K562 (cell line): ENCODE measurements around the gene EDARADD. TPM values are rescaled to one million over a fixed set of nuclear protein-coding genes. Genes with fewer than 3 reads are reported as not detected.

Source experiments
- DLX4 ChIP-seq: fragments of 250-450 bp; sonication (Bioruptor Pico); IDR thresholded peaks from 2 replicates; pipeline ENCODE4 v1.6.1; 2021; ENCODE audit warnings: mild to moderate bottlenecking
- E2F4 ChIP-seq: sonication (generic); formaldehyde crosslinking; IDR thresholded peaks from 2 replicates; pipeline ENCODE4 v1.8.0; 2022; ENCODE audit warnings: mild to moderate bottlenecking, low read depth, missing genetic modification reagents
- FOXM1 ChIP-seq, 2 experiments: fragments of 450-650 bp in 1 of 2; sonication (generic) in 1 of 2; formaldehyde crosslinking in 1 of 2; IDR thresholded peaks; 2 replicates each; pipeline versions ENCODE4 v1.6.1 to v1.9.0; 2017 to 2022; ENCODE audit warnings: low read depth in 2 of 2, mild to moderate bottlenecking in 2 of 2, missing genetic modification reagents in 1 of 2, moderate library complexity in 1 of 2
- JUN ChIP-seq, 2 experiments: sonication (generic) in 1 of 2; formaldehyde crosslinking in 1 of 2; IDR thresholded peaks; 2 replicates each; pipeline versions ENCODE4 v1.6.1 to v1.8.0; 2012 to 2022; ENCODE audit warnings: borderline replicate concordance in 2 of 2, mild to moderate bottlenecking in 2 of 2, improper control_type of control experiment in 1 of 2, low read depth in 1 of 2, low read length in 1 of 2, missing genetic modification reagents in 1 of 2
- MECOM ChIP-seq: fragments of 250-450 bp; sonication (Bioruptor Pico); IDR thresholded peaks from 2 replicates; pipeline ENCODE4 v1.8.0; 2022; ENCODE audit warnings: inconsistent platforms
- NR2C2 ChIP-seq, 2 experiments: fragments of 200-800 bp in 1 of 2; sonication (Bioruptor generic) in 1 of 2; sonication (generic) in 1 of 2; formaldehyde crosslinking in 1 of 2; IDR thresholded peaks; 2 replicates each; pipeline versions ENCODE4 v1.6.1 to v1.8.0; 2016 to 2022; ENCODE audit warnings: mild to moderate bottlenecking in 1 of 2, missing compliant biosample characterization in 1 of 2, missing genetic modification characterization in 1 of 2, missing genetic modification reagents in 1 of 2
- PREB ChIP-seq: sonication (generic); formaldehyde crosslinking; IDR thresholded peaks from 2 replicates; pipeline ENCODE4 v1.8.1; 2023; ENCODE audit warnings: mild to moderate bottlenecking, missing genetic modification reagents
- RBM14 ChIP-seq: fragments of 200-400 bp; formaldehyde crosslinking; IDR thresholded peaks from 2 replicates; pipeline ENCODE4 v1.6.1; 2018; ENCODE audit warnings: low read depth, mild to moderate bottlenecking, low read length, moderate library complexity, borderline replicate concordance; ENCODE audit not compliant: insufficient read depth
- RBM25 ChIP-seq: fragments of 200-400 bp; formaldehyde crosslinking; IDR thresholded peaks from 2 replicates; pipeline ENCODE4 v1.6.1; 2018; ENCODE audit warnings: low read length, low read depth, moderate library complexity; ENCODE audit not compliant: severe bottlenecking
- SAFB ChIP-seq: fragments of 200-400 bp; formaldehyde crosslinking; IDR thresholded peaks from 2 replicates; pipeline ENCODE4 v1.6.1; 2017; ENCODE audit warnings: low read depth, low read length, borderline replicate concordance
- SMAD4 ChIP-seq: fragments of 250-450 bp; sonication (Bioruptor Pico); conservative IDR thresholded peaks from 2 replicates; pipeline ENCODE4 v1.8.0; 2021; ENCODE audit warnings: inconsistent platforms, mild to moderate bottlenecking, moderate library complexity
- SOX6 ChIP-seq: fragments of 450-650 bp; IDR thresholded peaks from 2 replicates; pipeline ENCODE4 v1.6.1; 2014; ENCODE audit warnings: mild to moderate bottlenecking
- SREBF2 ChIP-seq: sonication (generic); formaldehyde crosslinking; IDR thresholded peaks from 2 replicates; pipeline ENCODE4 v1.4.0; 2020; ENCODE audit warnings: mild to moderate bottlenecking, missing genetic modification reagents
- THRAP3 ChIP-seq: fragments of 450-650 bp; IDR thresholded peaks from 2 replicates; pipeline ENCODE4 v1.6.1; 2016; ENCODE audit warnings: mild to moderate bottlenecking, inconsistent platforms, borderline replicate concordance
- TOE1 ChIP-seq, 2 experiments: fragments of 450-650 bp in 1 of 2; sonication (generic) in 1 of 2; formaldehyde crosslinking in 1 of 2; IDR thresholded peaks; 2 replicates each; pipeline versions ENCODE4 v1.7.1 to v1.8.0; 2016 to 2022; ENCODE audit warnings: borderline replicate concordance in 2 of 2, mild to moderate bottlenecking in 2 of 2, antibody characterized with exemption in 1 of 2, inconsistent platforms in 1 of 2, low read depth in 1 of 2, missing genetic modification reagents in 1 of 2, moderate library complexity in 1 of 2
- YY1 ChIP-seq, 3 experiments: IDR thresholded peaks; 2 replicates each; pipeline ENCODE4 v1.6.1; 2011; ENCODE audit warnings: low read length in 2 of 3, mild to moderate bottlenecking in 2 of 3, moderate library complexity in 2 of 3, borderline replicate concordance in 1 of 3, control low read depth in 1 of 3, low read depth in 1 of 3; ENCODE audit not compliant: insufficient read depth in 3 of 3, insufficient replicate concordance in 2 of 3, control insufficient read depth in 1 of 3, insufficient read length in 1 of 3; ENCODE audit errors: extremely low read depth in 1 of 3
- ZNF121 ChIP-seq: sonication (generic); formaldehyde crosslinking; conservative IDR thresholded peaks from 2 replicates; pipeline ENCODE4 v1.8.0; 2022; ENCODE audit warnings: missing genetic modification reagents
- ZNF184 ChIP-seq: sonication (generic); formaldehyde crosslinking; IDR thresholded peaks from 2 replicates; pipeline ENCODE4 v1.5.0; 2020; ENCODE audit warnings: missing genetic modification reagents
- ZNF197 ChIP-seq: fragments of 200-800 bp; sonication (Bioruptor generic); IDR thresholded peaks from 2 replicates; pipeline ENCODE4 v1.6.1; 2016; ENCODE audit warnings: low read depth, missing genetic modification characterization, missing compliant biosample characterization
- ZNF780A ChIP-seq: fragments of 250-450 bp; sonication (Bioruptor Pico); IDR thresholded peaks from 2 replicates; pipeline ENCODE4 v1.5.0; 2021; ENCODE audit warnings: mild to moderate bottlenecking
- polyA plus RNA-seq, 8 experiments: library from polyadenylated mRNA; depleted of rRNA in 4 of 8; stranded (reverse) in 5 of 8; unstranded in 3 of 8; fragments of >200 nt; fragmentation: Nextera tagmentation in 2 of 8; fragmentation: Illumina TruSeq in 1 of 8; extraction: Ambion mirVana in 2 of 8; extraction: Trizol in 1 of 8; gene quantifications; 2 replicates each; pipeline versions ENCODE4 v1.2.1 to v1.2.3, GENCODE V29; 2011 to 2014; ENCODE audit warnings: inconsistent platforms in 1 of 8, missing spikeins in 1 of 8
- total RNA-seq, 7 experiments: library from RNA; depleted of rRNA in 6 of 7; stranded (reverse); fragments of >200 nt in 6 of 7; fragmentation: Illumina TruSeq in 2 of 7; extraction: Trizol in 2 of 7; gene quantifications; 2 replicates each; pipeline versions ENCODE4 v1.2.1 to v1.2.3, GENCODE V29; 2011 to 2021; ENCODE audit warnings: low replicate concordance in 1 of 7

The EDARADD gene
- total and polyA plus RNA-seq, 9 of the 15 experiments (the other 6 are each of a cell fraction or from before 2014, with no cell fraction given) = 0.46 to 32.4 (median 20.6) TPM

- 0 out of 2 replicates have a peak, but pooled peaks have one; percentile 32 for TF ChIP-seq TOE1 (IDR thresholded peaks at IDR 0.05; ENCODE audit: borderline replicate concordance)
- TF ChIP-seq TOE1 (CRISPR knock-in tag; IDR thresholded peaks at IDR 0.05; ENCODE audit: borderline replicate concordance, low read depth) = no peak
- TF ChIP-seq RBM25 = peak; percentile 84
- no peak for TF ChIP-seq DLX4 (CRISPR knock-in tag)
- no peak for TF ChIP-seq MECOM (CRISPR knock-in tag)
- TF ChIP-seq PREB = no peak
- no peak for TF ChIP-seq JUN (IDR thresholded peaks at IDR 0.05; ENCODE audit: borderline replicate concordance, low read depth, low read length)
- TF ChIP-seq JUN (CRISPR knock-in tag; IDR thresholded peaks at IDR 0.05; ENCODE audit: borderline replicate concordance) = no peak
- TF ChIP-seq SOX6 = peak; percentile 53
- TF ChIP-seq E2F4 (CRISPR knock-in tag) = no peak
- no peak for TF ChIP-seq ZNF197 (CRISPR knock-in tag)
- TF ChIP-seq SMAD4 (CRISPR knock-in tag) = peak; percentile 58; the same call in 1 of the 2 replicates
- no peak for TF ChIP-seq SAFB
- TF ChIP-seq THRAP3 = 0 out of 2 replicates have a peak, but pooled peaks have one; percentile 26
- TF ChIP-seq ZNF780A (CRISPR knock-in tag) = no peak
- no peak for TF ChIP-seq RBM14
- TF ChIP-seq ZNF184 = no peak
- no peak for TF ChIP-seq ZNF121
- TF ChIP-seq FOXM1 (IDR thresholded peaks at IDR 0.05; ENCODE audit: low read depth) = peak; percentile 38; the same call in 1 of the 2 replicates
- no peak for TF ChIP-seq FOXM1 (CRISPR knock-in tag; IDR thresholded peaks at IDR 0.05; ENCODE audit: low read depth)
- TF ChIP-seq YY1 (IDR thresholded peaks at IDR 0.05; ENCODE audit: borderline replicate concordance in 1 of 3, control insufficient read depth in 1 of 3, extremely low read depth in 1 of 3, insufficient read depth in 3 of 3, insufficient read length in 1 of 3, insufficient replicate concordance in 2 of 3, low read depth in 1 of 3, low read length in 2 of 3) = no peak
- TF ChIP-seq NR2C2 (CRISPR knock-in tag; IDR thresholded peaks at IDR 0.05) = no peak
- TF ChIP-seq NR2C2 (tag; IDR thresholded peaks at IDR 0.05) = peak; percentile 14; the same call in 1 of the 2 replicates
- 0 out of 2 replicates have a peak, but pooled peaks have one; percentile 18 for TF ChIP-seq SREBF2 (CRISPR knock-in tag)
Measured at GRCh38 chr1:236354330-236355147, 39.5 kb upstream of the EDARADD start (continued).
